ENCODE measurements around the gene NOP53.

GRCh38 chr19:47741544-47742140, 3.7 kb upstream of the NOP53 start:
- TF ChIP-seq REST (IDR thresholded peaks at IDR 0.05): no peak
- TF ChIP-seq CTCF (IDR thresholded peaks at IDR 0.05; ENCODE audit: low read depth, low read length, missing input control): no peak
- TF ChIP-seq SP1 (IDR thresholded peaks at IDR 0.05): no peak
- no peak for TF ChIP-seq TAF1 (conservative IDR thresholded peaks at IDR 0.05)
- TF ChIP-seq RAD21 (IDR thresholded peaks at IDR 0.05): no peak
- no peak for TF ChIP-seq MAX (IDR thresholded peaks at IDR 0.05)
- TF ChIP-seq HNF4G (IDR thresholded peaks at IDR 0.05): no peak
- no peak for TF ChIP-seq YY1 (IDR thresholded peaks at IDR 0.05)
